ENCODE data around the gene NMB.

The NMB gene

DNA sequence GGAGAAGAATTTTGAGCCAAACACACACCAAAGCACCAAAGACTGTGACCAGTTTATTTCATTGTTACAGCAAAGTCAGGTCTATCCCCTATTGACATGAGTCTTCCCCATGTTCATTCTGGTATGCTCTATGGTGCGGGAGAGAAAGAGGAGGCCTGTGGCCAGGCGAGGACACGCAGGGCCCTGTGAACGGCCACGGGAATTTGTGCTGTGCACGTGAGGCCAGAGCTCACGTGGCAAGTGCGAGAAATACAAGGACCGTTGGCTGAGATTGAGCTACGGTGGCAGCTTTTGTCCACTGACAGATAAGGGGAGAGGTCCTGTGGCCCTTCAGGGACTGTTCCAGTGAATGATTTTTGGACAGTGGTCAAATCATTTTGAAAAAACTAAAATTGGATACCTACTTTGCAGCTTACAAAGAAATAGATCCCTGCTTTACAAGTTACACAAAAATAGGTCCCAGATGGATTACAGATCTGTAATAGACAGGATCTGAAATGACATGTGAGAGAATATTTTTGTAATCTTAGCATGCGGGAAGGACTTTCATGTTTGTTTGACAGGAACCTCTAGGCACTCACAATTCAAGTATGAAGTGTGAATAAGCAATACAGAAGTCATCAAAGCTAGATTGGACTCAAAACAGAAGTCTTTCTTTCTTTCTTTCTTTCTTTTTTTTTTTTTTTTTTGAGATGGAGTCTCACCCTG lies 48.0 kb downstream of the NMB start:
- no peak for DNase-seq

DNA sequence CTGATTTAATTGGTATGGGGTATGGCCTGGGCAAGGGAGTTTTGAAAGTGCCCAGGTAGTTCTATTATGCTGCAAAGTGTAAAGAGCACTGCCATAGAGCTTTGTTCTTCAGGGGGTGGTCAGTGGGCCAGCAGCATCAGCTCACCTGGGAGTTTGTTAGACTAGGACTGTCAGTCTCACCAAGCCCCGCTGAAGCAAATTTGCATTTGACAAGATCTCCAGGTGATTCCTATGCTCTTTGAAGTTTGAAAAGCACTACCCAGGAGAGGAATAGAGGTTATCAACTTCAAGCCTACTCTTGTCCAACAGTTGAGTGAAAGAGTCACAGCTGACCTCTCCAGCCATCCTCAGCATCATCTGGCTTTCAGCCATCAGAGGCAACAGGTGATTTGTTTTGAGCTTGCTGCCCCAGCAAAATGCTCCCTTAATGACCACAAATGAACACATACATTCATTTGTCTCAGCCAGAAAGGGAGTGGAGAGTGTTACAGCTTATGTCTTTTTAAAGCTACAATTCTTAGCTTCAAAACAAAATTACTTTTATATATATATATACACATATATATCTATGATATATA lies 49.2 kb downstream of the NMB start:
- DNase-seq, result no peak

DNA sequence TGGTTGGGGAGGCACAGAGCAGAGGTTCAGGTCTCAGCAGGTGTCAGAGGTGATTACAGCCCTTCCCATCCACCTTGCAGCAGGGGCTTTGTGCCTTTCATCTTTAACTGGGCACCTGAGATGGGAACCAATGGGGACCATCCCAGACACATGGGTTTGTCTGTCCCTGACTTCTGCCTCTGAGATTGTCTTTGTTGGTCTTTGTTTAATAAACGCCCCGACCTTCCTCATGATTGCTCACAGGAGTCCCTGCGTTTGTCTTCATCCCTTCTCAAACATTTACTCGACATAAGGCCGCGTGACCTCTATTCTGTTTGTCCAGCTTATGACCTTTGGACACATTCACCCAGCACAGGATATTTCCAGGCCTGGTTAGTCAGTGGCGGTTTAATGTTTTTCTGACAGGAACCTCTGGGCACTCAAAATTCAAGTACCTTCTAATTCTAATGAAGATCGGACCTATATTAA lies 51.3 kb downstream of the NMB start:
- no peak for DNase-seq

DNA sequence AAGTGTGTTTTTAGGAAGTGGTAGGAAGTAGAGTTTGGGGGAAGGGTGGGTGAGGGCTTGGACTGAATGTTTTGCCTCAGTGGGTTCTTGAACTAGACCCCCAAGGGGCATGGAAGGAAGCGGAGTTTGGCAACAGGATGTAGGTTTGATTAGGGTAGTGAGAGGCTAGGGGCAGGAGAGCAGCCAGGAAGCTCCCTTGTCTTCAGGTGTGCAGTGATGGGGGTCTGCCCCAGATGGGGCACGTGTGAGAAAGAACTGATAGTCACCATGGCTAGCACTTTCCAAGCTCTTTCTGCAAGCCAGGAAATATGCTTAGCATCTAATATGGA lies 52.5 kb downstream of the NMB start:
- no peak for DNase-seq
